HPDE6-E6E7 (cell line): Measurements from ENCODE around the gene L2HGDH.
"Not testable (repeated sequence)": the region's sequence is repeated elsewhere in the genome, so short reads cannot be mapped to it uniquely, and the experiment has no call there.

Source experiments
- DNase-seq: peaks from one replicate; pipeline ENCODE4 v3.0.0; 2011; ENCODE audit warnings: missing footprints; ENCODE audit errors: extremely low spot score

L2HGDH gene

DNA sequence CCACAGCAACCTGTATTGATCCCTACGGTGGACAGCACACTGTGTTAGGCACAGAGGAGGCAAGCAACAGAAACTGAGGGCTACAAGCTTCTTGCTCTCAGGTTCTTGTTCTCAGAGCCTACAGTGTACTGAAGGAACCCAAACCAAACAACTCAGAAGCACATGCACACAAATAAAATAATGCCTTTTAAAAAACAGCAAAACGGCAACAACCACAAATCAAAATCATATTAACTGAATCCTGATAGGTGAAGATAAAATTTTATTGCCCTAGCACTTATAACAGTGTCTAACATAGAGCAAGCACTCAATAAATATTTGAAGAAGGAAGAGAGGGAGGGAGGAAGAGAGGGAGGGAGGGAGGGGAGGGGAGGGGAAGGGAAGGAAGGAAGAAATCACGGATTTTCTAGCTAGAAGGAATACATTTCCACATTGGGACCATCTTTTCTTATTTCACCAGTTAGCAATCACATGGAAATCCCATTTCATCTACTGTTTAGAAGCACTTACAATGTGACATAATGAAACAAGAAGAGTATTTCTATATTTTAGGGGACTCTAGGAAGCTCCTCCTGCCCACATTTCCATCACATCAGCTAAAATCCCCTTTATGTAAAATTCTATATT lies 27.3 kb upstream of the L2HGDH start:
- DNase-seq: no peak

GRCh38 chr14:50338587-50338986 lies 26.6 kb upstream of the L2HGDH start:
- DNase-seq: no peak

DNA sequence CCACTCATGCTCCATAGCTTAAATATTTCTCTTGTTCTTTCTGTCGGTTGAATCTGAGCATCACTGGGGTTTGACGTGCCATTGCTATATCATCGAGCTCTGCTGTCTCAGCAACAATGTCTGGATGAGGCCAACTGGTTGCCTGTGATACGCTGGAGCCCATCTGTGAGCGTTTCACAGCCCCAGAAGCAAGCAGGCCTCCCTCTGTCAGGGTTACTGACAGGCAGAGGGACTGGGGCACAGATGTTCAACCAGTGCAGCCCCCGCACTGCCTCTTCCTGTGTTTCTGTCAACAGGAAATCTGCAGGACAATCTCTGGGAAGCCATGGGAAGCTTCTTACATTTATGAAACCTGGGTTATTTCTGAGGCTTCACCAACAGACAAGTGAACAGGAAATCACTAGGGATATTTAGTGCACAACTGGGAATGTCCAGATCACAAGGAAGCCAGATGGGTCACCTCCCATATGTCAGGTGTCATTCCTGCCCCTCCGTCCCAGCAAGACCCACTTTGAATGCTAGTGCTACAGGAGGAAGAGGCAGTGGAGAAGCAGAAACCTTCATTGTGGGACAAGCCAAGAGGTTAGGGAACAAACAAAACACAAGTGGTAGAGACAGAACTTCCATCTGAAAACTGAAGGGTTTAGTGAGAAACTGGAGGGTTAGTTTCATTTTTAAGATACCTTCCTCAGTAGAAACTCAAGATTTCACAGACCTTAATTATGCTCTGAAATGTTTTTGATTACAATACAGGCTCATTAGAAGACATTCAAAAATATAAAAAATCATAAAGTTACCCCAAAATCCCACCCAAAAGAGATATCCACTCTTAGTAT lies 24.2 kb upstream of the L2HGDH start:
- no peak for DNase-seq

- DNase-seq: no peak
These were observed 23.4 kb upstream of the L2HGDH start for GRCh38 chr14:50335389-50335788.

DNA sequence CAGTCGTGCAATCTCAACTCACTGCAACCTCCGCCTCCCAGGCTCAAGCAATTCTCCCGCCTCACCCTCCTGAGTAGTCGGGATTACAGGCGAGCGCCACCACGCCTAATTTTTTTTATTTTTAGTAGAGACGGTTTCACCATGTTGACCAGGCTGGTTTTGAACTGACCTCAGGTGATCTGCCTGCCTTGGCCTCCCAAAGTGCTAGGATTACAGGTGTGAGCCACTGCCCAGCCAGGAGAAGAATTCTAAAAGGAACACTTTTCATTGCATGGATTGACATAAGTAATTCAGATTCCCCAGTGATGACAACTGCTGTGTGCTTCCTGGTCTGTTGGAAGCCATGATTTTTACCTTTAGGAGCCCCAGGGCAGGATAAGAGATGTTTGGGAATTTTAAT lies 22.2 kb upstream of the L2HGDH start:
- no peak for DNase-seq

GRCh38 chr14:50333014-50333509 lies 21.0 kb upstream of the L2HGDH start:
- DNase-seq: no peak

DNA sequence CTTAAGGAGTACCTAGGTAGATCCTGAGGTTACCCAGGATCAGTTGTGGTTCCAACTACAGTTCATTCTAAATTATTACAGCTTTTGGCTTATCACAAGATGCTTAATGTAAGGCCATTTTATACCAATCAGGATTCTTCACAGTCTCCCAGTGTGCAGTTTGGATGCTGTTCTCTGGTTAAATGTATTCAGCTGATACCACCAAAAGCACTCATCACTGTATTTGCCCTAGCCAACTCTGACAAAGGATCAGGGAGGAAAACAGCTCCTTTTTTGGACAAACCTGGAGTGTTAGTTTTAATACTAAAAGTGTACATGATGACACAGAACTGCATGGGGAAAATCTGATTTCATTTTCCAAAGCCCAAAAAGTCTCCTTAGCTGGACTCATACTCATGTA lies 19.6 kb upstream of the L2HGDH start:
- DNase-seq: no peak

DNA sequence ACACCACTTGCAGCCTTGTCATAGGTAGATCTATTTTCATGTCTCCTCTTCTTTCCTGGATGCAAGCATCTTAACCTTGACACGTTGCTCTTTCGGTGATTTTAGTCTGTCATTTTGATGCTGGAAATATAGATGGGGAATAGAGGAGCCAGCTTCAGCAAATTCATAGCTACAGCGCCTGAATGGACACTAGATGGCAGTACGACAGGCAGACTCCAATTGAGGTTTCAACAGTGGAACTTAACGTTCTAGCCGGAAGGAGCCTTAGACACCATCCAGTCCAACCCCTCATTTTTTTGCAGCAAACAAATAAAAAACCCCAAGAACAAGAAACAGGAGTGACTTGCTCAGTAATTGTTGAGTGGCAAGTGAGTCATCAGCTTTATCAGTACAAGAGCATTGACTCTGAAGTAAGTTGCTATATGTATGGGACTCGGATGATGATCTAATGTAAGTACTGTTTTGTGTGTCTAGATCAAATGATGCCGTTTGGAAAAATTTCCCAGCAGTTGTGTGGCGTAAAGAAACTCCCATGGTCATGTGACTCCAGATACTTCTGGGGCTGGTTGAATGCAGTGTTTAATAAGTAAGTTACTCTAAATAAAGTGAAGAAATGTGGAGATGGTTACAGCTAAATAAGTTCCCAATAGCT lies 9.1 kb upstream of the L2HGDH start:
- DNase-seq: peak; percentile 87

DNA sequence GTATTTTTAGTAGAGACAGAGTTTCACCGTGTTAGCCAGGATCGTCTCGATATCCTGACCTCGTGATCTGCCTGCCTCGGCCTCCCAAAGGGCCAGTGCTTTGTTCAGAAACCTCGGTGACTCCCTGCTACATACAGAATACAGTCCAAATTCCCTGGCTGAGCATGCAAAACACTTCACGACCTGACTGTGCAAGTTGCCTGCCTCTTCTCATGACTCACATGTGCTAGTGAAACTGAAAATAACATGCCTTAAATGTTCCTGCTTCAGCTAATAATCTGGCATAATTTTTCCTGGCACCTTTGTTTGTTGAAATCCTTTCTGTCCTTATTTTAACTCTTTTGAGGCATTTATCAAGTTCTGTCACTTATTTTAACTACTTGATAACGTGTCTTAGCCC lies 8.3 kb upstream of the L2HGDH start:
- peak; percentile 66 for DNase-seq

- no peak for DNase-seq
These were observed 7.7 kb upstream of the L2HGDH start for GRCh38 chr14:50319721-50320120.

DNA sequence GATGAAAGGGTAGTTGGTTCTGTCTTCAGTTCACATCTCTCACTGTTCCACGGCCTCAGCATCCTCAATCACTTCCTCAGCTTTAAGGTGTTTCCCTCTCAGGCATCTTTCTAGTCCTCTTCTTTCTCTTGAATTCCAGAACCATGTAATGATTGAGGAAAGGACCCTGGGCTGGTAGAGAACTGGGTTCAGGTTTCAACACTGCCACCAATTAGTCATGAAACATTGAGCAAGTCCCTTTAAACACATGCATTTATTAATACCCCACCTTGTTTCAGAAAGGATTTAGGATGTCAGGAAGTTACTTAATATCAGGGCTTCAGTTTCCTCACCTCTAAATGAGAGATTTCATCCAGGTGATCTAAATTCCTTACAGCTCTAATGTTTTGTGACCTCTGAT lies 7.3 kb upstream of the L2HGDH start:
- DNase-seq: no peak

DNA sequence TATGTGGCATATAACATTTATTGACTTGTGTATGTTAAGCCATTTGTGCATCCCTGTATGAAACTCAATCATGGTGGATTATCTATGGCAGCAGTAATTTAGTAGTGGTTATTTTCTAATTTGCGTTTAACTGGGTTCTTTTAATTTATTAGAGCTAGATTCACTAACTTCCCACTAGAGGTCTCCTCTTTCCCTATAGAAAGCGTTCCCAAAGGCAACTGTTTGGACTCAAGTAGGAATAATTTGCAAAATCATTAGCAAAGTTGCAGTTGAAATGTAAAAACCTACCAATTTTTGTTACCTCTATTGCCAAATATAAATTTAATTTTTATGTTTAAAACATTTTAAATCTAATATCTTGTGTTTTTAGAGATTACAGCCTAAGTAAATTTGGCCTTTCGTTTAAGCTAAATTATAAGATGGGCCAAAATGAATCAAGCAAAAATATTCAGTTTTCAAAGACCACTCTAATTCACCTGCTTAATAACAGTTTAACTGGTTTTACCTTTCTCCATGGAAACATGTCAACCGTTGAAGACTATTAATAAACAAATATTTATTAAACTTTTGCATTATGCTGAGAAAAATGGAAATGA lies 6.1 kb upstream of the L2HGDH start:
- DNase-seq: no peak

DNA sequence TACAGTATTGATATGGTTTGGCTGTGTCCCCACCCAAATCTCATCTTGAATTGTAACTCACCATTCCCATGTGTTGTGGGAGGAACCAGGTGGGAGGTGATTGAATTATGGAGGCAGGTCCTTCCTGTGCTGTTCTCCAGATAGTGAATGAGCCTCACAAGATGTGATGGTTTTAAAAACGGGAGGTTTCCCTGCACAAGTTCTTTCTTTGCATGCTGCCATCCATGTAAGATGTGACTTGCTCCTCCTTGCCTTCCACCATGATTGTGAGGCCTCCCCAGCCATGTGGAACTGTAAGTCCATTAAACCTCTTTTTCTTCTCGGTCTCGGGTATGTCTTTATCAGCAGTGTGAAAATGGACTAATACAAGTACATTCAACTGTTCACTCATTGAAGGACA lies 2.1 kb upstream of the L2HGDH start:
- DNase-seq: not testable (repeated sequence)

GRCh38 chr14:50312734-50313054 lies 665 bp upstream of the L2HGDH start:
- DNase-seq: peak; percentile 27

DNA sequence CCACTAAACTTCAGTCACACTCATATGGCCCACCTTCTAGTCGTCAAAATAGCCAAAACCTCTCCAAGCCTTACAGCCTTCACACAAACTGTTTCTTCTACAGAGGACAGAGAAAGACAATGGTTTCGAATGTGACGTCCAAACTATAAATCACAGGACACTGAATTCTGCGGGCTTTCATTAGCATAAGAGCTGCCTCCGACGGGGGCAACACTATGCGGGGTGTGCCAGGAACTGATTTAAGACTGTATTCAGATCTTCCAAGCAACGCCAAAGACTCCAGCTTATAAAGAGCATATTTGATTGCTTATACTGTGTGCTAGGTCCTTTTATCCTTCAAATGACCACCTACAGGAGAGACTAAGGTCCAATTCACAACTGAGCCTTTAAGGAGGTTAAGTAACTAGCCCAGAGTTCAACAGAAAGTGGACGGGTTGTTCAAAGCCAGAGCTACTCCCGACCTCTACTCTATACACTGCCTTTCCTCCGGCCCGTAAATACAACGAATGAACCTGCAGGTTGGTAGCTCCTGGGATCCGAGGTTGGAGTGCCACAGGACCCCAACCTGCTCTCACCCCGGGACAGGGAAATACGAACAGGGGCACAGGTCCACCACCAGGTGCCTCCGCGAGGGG lies 575 bp downstream of the L2HGDH start:
- peak; percentile 83 for DNase-seq

DNA sequence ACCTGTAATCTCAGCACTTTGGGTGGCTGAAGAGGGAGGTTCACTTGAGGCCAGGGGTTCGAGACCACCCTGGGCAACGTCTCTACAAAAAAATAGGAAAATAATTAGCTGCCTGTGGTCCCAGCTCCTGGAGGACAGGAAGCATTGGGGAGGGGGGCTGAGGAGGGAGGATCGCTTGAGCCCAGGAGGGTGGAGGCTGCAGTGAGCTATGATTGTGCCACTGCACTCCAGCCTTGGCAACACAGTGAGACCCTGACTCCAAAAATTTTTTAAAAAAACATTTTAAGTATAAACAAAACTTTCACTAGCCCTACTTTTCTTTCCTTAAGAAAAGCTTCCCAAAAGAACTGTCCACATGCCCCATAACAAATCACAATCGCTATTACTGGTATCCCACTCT lies 1.6 kb downstream of the L2HGDH start:
- no peak for DNase-seq

GRCh38 chr14:50308363-50308915 lies 3.6 kb downstream of the L2HGDH start:
- DNase-seq: no peak

- no peak for DNase-seq
These were observed 8.1 kb downstream of the L2HGDH start for GRCh38 chr14:50303744-50304471.

DNA sequence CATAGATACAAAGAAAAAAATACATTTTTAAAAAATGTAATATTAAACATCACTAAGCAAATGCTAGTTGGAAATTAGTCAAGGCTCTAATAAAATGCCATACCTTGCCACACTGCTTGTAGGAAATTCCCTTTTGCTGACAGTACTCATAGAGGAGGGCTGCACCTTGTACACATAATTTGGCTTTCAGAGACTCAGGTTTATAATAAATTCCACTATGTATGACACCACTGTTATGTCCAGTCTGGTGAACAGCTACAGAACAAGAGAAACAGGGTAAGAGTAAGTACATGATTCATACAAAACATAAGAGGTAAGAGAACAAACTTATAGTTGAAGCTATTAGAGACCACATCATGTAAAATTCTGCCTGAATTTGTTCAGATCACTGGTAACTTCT lies 10.1 kb downstream of the L2HGDH start:
- no peak for DNase-seq

GRCh38 chr14:50299585-50299984 lies 12.4 kb downstream of the L2HGDH start:
- DNase-seq: no peak

GRCh38 chr14:50290306-50290705 lies 21.7 kb downstream of the L2HGDH start:
- DNase-seq: no peak
